H1 (cell line): ENCODE measurements around the gene SLC27A1. TPM values are rescaled to one million over a fixed set of nuclear protein-coding genes. Genes with fewer than 3 reads are reported as not detected.

Experiments used
- CTCF ChIA-PET: fragments of 300-600 bp; sonication (Branson Sonifier 250); formaldehyde crosslinking; loops from one replicate; lab custom pipeline; 2021; ENCODE audit not compliant: partially characterized antibody; lab: Charles Lee
- POLR2A ChIA-PET: fragments of 300-600 bp; sonication (Branson Sonifier 250); formaldehyde crosslinking; loops from one replicate; lab custom pipeline; 2021; ENCODE audit warnings: inconsistent platforms; ENCODE audit not compliant: partially characterized antibody; lab: Charles Lee
- DNase-seq, 2 experiments: peaks; one replicate each; pipeline versions ENCODE4 v3.0.0 to v3.0.0-alpha.2; 2010 to 2022; ENCODE audit warnings: low spot score in 2 of 2, low read depth in 1 of 2, mixed read lengths in 1 of 2
- FAIRE-seq: peaks from 2 replicates; lab custom pipeline; 2011; peaks lifted over from hg19 to GRCh38; lab: Jason Lieb, UNC
- H2AFZ ChIP-seq: 2 replicates; pipeline ENCODE4 v1.8.1; 2012; ENCODE audit warnings: low read length, inconsistent platforms
- H2AK5ac ChIP-seq: 2 replicates; pipeline ENCODE4 v1.6.1; 2013; ENCODE audit warnings: low read depth, low read length
- H2BK120ac ChIP-seq: replicated peaks from 2 replicates; pipeline ENCODE3; 2013; ENCODE audit warnings: low read depth, low read length, inconsistent platforms
- H2BK12ac ChIP-seq: 2 replicates; pipeline ENCODE4 v1.6.1; 2013; ENCODE audit warnings: low read depth, low read length
- H2BK15ac ChIP-seq: 2 replicates; pipeline ENCODE4 v1.6.1; 2013; ENCODE audit warnings: low read length
- H2BK20ac ChIP-seq: 2 replicates; pipeline ENCODE4 v1.6.1; 2013; ENCODE audit warnings: low read length
- H2BK5ac ChIP-seq: 2 replicates; pipeline ENCODE4 v1.6.1; 2013; ENCODE audit warnings: low read depth, low read length
- H3K14ac ChIP-seq: 2 replicates; pipeline ENCODE4 v1.6.1; 2013; ENCODE audit warnings: inconsistent platforms; ENCODE audit not compliant: insufficient read length
- H3K18ac ChIP-seq: 2 replicates; pipeline ENCODE4 v1.6.1; 2013; ENCODE audit warnings: low read length; ENCODE audit errors: extremely low read depth
- H3K23ac ChIP-seq: 2 replicates; pipeline ENCODE4 v1.6.1; 2013; ENCODE audit warnings: inconsistent platforms; ENCODE audit not compliant: insufficient read length
- H3K23me2 ChIP-seq: 2 replicates; pipeline ENCODE4 v1.6.1; 2013; ENCODE audit warnings: low read depth, low read length
- H3K27ac ChIP-seq: 2 replicates; pipeline ENCODE4 v1.6.1; 2011; ENCODE audit warnings: low read depth, low read length, inconsistent platforms
- H3K27me3 ChIP-seq, 4 experiments: replicated peaks in 1 of 4; 1 replicate in 1 of 4; 2 replicates in 3 of 4; pipeline versions ENCODE4 v1.6.1 to v1.8.1; 2011 to 2013; ENCODE audit warnings: low read length in 3 of 4, mild to moderate bottlenecking in 3 of 4, inconsistent platforms in 2 of 4, mixed read lengths in 2 of 4, moderate library complexity in 1 of 4; ENCODE audit not compliant: control insufficient read depth in 3 of 4, insufficient read depth in 3 of 4; ENCODE audit errors: extremely low read depth in 1 of 4
- H3K36me3 ChIP-seq, 4 experiments: 2 replicates each; pipeline versions ENCODE4 v1.6.1 to v1.8.1; 2011 to 2013; ENCODE audit warnings: mild to moderate bottlenecking in 4 of 4, low read length in 3 of 4, moderate library complexity in 2 of 4, control low read depth in 1 of 4, inconsistent platforms in 1 of 4; ENCODE audit not compliant: insufficient read depth in 4 of 4, control insufficient read depth in 2 of 4
- H3K4ac ChIP-seq: replicated peaks from 2 replicates; pipeline ENCODE3; 2013; ENCODE audit warnings: low read length, low read depth, mixed read lengths, inconsistent platforms; ENCODE audit not compliant: insufficient read length
- H3K4me1 ChIP-seq, 4 experiments: replicated peaks in 1 of 4; 1 replicate in 1 of 4; 2 replicates in 3 of 4; pipeline versions ENCODE4 v1.6.1 to v1.8.1; 2011 to 2013; ENCODE audit warnings: low read length in 3 of 4, inconsistent platforms in 2 of 4, mixed read lengths in 1 of 4; ENCODE audit not compliant: insufficient read depth in 4 of 4, control insufficient read depth in 3 of 4
- H3K4me2 ChIP-seq, 2 experiments: 2 replicates each; pipeline versions ENCODE4 v1.6.1 to v1.8.1; 2011 to 2013; ENCODE audit warnings: low read depth in 2 of 2, low read length in 2 of 2, control low read depth in 1 of 2, inconsistent platforms in 1 of 2, mild to moderate bottlenecking in 1 of 2; ENCODE audit not compliant: insufficient read depth in 1 of 2
- H3K4me3 ChIP-seq, 4 experiments: fragments of 200-600, 300-600 bp in 1 of 4; sonication (generic), shearing (Covaris generic), sonication (Bioruptor Twin) in 1 of 4; 2 replicates each; pipeline versions ENCODE4 v1.5.1 to v1.8.1; 2011 to 2016; ENCODE audit warnings: low read length in 4 of 4, low read depth in 3 of 4, control low read depth in 2 of 4, inconsistent platforms in 2 of 4, mild to moderate bottlenecking in 2 of 4, mixed read lengths in 1 of 4, moderate library complexity in 1 of 4; ENCODE audit not compliant: insufficient read depth in 2 of 4; ENCODE audit errors: extremely low read depth in 1 of 4
- H3K56ac ChIP-seq: replicated peaks from 2 replicates; pipeline ENCODE3; 2013; ENCODE audit warnings: low read depth, mild to moderate bottlenecking, mixed read lengths, low read length, inconsistent platforms; ENCODE audit not compliant: insufficient read length
- H3K79me1 ChIP-seq: 2 replicates; pipeline ENCODE4 v1.6.1; 2013; ENCODE audit warnings: low read depth, low read length, control low read depth
- H3K79me2 ChIP-seq, 2 experiments: 2 replicates each; pipeline versions ENCODE4 v1.6.1 to v1.8.1; 2012 to 2013; ENCODE audit warnings: low read length in 2 of 2, mild to moderate bottlenecking in 2 of 2, inconsistent platforms in 1 of 2; ENCODE audit not compliant: insufficient read depth in 2 of 2, control insufficient read depth in 1 of 2
- H3K9ac ChIP-seq, 4 experiments: replicated peaks in 1 of 4; 1 replicate in 1 of 4; 2 replicates in 3 of 4; pipeline versions ENCODE4 v1.6.1 to v1.8.1; 2011 to 2013; ENCODE audit warnings: low read depth in 3 of 4, low read length in 3 of 4, control low read depth in 2 of 4, mild to moderate bottlenecking in 2 of 4, moderate library complexity in 2 of 4, inconsistent platforms in 1 of 4; ENCODE audit errors: extremely low read depth in 1 of 4
- H3K9me3 ChIP-seq, 2 experiments: 2 replicates each; pipeline versions ENCODE4 v1.6.1 to v1.8.1; 2012 to 2013; ENCODE audit warnings: mild to moderate bottlenecking in 2 of 2, moderate library complexity in 2 of 2, control low read depth in 1 of 2, inconsistent platforms in 1 of 2, low read depth in 1 of 2, low read length in 1 of 2, mixed read lengths in 1 of 2; ENCODE audit not compliant: insufficient read depth in 2 of 2
- H4K20me1 ChIP-seq, 2 experiments: replicated peaks in 1 of 2; 2 replicates each; pipeline versions ENCODE3 to v1.8.1; 2011 to 2013; ENCODE audit warnings: inconsistent platforms in 2 of 2, low read length in 2 of 2, mild to moderate bottlenecking in 1 of 2; ENCODE audit not compliant: insufficient read depth in 2 of 2, control insufficient read depth in 1 of 2
- H4K5ac ChIP-seq: 2 replicates; pipeline ENCODE4 v1.6.1; 2013; ENCODE audit warnings: low read length, low read depth, mixed read lengths, inconsistent platforms; ENCODE audit not compliant: insufficient read length
- H4K8ac ChIP-seq: 2 replicates; pipeline ENCODE4 v1.8.0; 2013; ENCODE audit warnings: mild to moderate bottlenecking, moderate library complexity, low read length, inconsistent platforms; ENCODE audit not compliant: insufficient read depth; ENCODE audit errors: extremely low read depth
- H4K91ac ChIP-seq: replicated peaks from 2 replicates; pipeline ENCODE3; 2013; ENCODE audit warnings: low read length, mixed read lengths, inconsistent platforms; ENCODE audit not compliant: insufficient read length
- CBX5 ChIP-seq: fragments of 300-800, 300-1000 bp; sonication (generic); IDR thresholded peaks from 2 replicates; pipeline ENCODE4 v1.7.1; 2016; ENCODE audit warnings: antibody characterized with exemption, low read length, low read depth
- CEBPB ChIP-seq: IDR thresholded peaks from 2 replicates; pipeline ENCODE4 v1.6.1; 2012; ENCODE audit warnings: low read depth, low read length
- CHD1 ChIP-seq: IDR thresholded peaks from 2 replicates; pipeline ENCODE4 v1.6.1; 2012; ENCODE audit warnings: low read depth, low read length, improper control_type of control experiment
- EGR1 ChIP-seq: IDR thresholded peaks from 2 replicates; pipeline ENCODE4 v1.6.1; 2011; ENCODE audit warnings: low read depth, low read length, borderline replicate concordance
- EP300 ChIP-seq, 2 experiments: IDR thresholded peaks; 1 replicate in 1 of 2; 2 replicates in 1 of 2; pipeline ENCODE4 v1.6.1; 2011 to 2012; ENCODE audit warnings: low read depth in 2 of 2, low read length in 2 of 2, mild to moderate bottlenecking in 2 of 2, borderline replicate concordance in 1 of 2, inconsistent platforms in 1 of 2, moderate library complexity in 1 of 2
- GABPA ChIP-seq: IDR thresholded peaks from 2 replicates; pipeline ENCODE4 v1.6.1; 2011; ENCODE audit warnings: mild to moderate bottlenecking, low read length, moderate library complexity, borderline replicate concordance; ENCODE audit not compliant: insufficient read depth
- NANOG ChIP-seq: IDR thresholded peaks from 2 replicates; pipeline ENCODE4 v1.6.1; 2011; ENCODE audit warnings: low read length, low read depth, mild to moderate bottlenecking, inconsistent platforms; ENCODE audit not compliant: insufficient read depth, poor library complexity, severe bottlenecking
- RFX5 ChIP-seq: IDR thresholded peaks from 2 replicates; pipeline ENCODE4 v1.6.1; 2011; ENCODE audit warnings: low read depth, low read length, improper control_type of control experiment, borderline replicate concordance
- SP2 ChIP-seq: IDR thresholded peaks from 2 replicates; pipeline ENCODE4 v1.6.1; 2012; ENCODE audit warnings: mild to moderate bottlenecking, low read length, inconsistent platforms
- TAF1 ChIP-seq: IDR thresholded peaks from 2 replicates; pipeline ENCODE4 v1.6.1; 2011; ENCODE audit warnings: mild to moderate bottlenecking, low read depth, low read length
- TBP ChIP-seq: IDR thresholded peaks from 2 replicates; pipeline ENCODE4 v1.6.1; 2011; ENCODE audit warnings: low read depth, low read length, improper control_type of control experiment
- polyA plus RNA-seq, 7 experiments: library from polyadenylated mRNA; depleted of rRNA in 3 of 7; stranded (reverse) in 5 of 7; unstranded in 2 of 7; fragments of >200 nt in 5 of 7; fragments of 200-250 nt in 2 of 7; gene quantifications; 1 replicate in 5 of 7; 2 replicates in 1 of 7; 4 replicates in 1 of 7; pipeline versions ENCODE4 v1.2.1 to v1.2.3, GENCODE V29; 2011 to 2013; ENCODE audit warnings: missing spikeins in 2 of 7, mixed read lengths in 2 of 7
- total RNA-seq: library from RNA; stranded (reverse); fragmentation: NEBNext Ultra II Directional; extraction: Animal tissue kit (Norgen Biotek cat#: 25700); gene quantifications from 2 replicates; pipeline ENCODE4 v1.2.1, GENCODE V29; 2021
- TF ChIP-seq, protein P1 (sequence below): IDR thresholded peaks from 2 replicates; pipeline ENCODE4 v1.6.1; 2012; ENCODE audit warnings: low read length, inconsistent platforms
- TF ChIP-seq, protein P2 (sequence below): IDR thresholded peaks from 2 replicates; pipeline ENCODE4 v1.6.1; 2011; ENCODE audit warnings: low read depth, mild to moderate bottlenecking, low read length; ENCODE audit not compliant: insufficient read depth

SLC27A1 gene
- total and polyA plus RNA-seq, 2 of the 8 experiments (the other 6 are each of a cell fraction or from before 2014, with no cell fraction given), result 7.5 to 9.1 TPM

DNA sequence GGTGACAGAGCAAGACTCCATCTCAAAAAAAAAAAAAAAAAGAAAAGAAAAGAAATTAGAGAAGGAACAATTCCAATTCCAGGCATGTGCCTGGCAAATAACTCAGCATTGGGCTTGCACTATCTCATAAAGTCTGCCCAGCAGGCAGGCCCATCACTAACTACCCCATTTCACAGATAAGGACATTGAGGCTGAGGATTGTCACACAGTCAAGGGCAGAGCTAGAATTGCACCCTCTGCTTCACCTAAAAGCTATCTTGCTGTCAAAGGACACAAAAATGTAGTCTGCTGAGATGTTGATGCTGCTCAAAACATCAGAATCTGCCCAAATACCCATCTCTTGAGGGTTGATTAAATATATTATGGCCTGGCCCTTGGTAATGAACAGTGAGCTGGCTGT is 64.4 kb downstream of the SLC27A1 start:
- no peak overlapping the region for H3K56ac ChIP-seq
- FAIRE-seq, result no peak
- TF ChIP-seq NANOG, result no peak
- no peak for TF ChIP-seq CBX5
- TF ChIP-seq, protein P1, sequence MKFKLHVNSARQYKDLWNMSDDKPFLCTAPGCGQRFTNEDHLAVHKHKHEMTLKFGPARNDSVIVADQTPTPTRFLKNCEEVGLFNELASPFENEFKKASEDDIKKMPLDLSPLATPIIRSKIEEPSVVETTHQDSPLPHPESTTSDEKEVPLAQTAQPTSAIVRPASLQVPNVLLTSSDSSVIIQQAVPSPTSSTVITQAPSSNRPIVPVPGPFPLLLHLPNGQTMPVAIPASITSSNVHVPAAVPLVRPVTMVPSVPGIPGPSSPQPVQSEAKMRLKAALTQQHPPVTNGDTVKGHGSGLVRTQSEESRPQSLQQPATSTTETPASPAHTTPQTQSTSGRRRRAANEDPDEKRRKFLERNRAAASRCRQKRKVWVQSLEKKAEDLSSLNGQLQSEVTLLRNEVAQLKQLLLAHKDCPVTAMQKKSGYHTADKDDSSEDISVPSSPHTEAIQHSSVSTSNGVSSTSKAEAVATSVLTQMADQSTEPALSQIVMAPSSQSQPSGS, result no peak
- TF ChIP-seq CEBPB, result no peak
- no peak for TF ChIP-seq GABPA
- no peak for TF ChIP-seq EGR1
- no peak for TF ChIP-seq TBP
- no peak for TF ChIP-seq TAF1
- TF ChIP-seq, protein P2, sequence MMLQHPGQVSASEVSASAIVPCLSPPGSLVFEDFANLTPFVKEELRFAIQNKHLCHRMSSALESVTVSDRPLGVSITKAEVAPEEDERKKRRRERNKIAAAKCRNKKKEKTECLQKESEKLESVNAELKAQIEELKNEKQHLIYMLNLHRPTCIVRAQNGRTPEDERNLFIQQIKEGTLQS, result no peak
- TF ChIP-seq SP2, result no peak
- TF ChIP-seq EP300 (IDR thresholded peaks at IDR 0.05; ENCODE audit: borderline replicate concordance in 1 of 2, low read depth in 2 of 2, low read length in 2 of 2), result no peak
- no peak for TF ChIP-seq RFX5
- TF ChIP-seq CHD1, result no peak

More for the DNA sequence above, 64.4 kb downstream of the SLC27A1 start:
- Histone ChIP-seq H3K14ac (no peak overlapping the region), H3K4me2 (no peak overlapping the region), H3K4ac (no peak overlapping the region), H2AFZ (no peak overlapping the region), H4K20me1 (peaks cover 0 to 2% of the 10 kb centered on the region in 2 experiments), H3K23ac (no peak overlapping the region), H3K9me3 (no peaks in the 10 kb centered on the region), H3K79me2 (no peaks in the 10 kb centered on the region), H2BK5ac (no peak overlapping the region), H3K4me1 (peaks cover 0 to 5% (median 2%) of the 10 kb centered on the region in 4 experiments; a peak in 4 of 7 replicates), H3K79me1 (no peaks in the 10 kb centered on the region), H3K27me3 (peaks cover 0 to 6% (median 3%) of the 10 kb centered on the region in 4 experiments; a peak in 3 of 7 replicates), H4K8ac (no peak overlapping the region), H2BK120ac (no peak overlapping the region), H2BK20ac (no peak overlapping the region), H3K27ac (no peak overlapping the region), H3K36me3 (no peaks in the 10 kb centered on the region), H2BK12ac (no peak overlapping the region), H3K18ac (no peak overlapping the region), H4K5ac (no peak overlapping the region), H3K4me3 (no peak overlapping the region), H3K23me2 (peaks cover 7% of the 10 kb centered on the region; the same call in 1 of the 2 replicates), H3K9ac (no peak overlapping the region), H4K91ac (no peak overlapping the region), H2AK5ac (no peak overlapping the region), H2BK15ac (no peak overlapping the region)
- no peak for DNase-seq
- ChIA-PET CTCF (interaction anchor here (0.8 kb wide), 1 partner anchor 12 kb away, joined by 3 read pairs; no protein-coding TSS in a partner anchor), POLR2A (interaction anchor here (1.0 to 1.2 kb wide), 2 partner anchors 18 to 22 kb away, joined by 3 to 4 read pairs; no protein-coding TSS in a partner anchor)
